PC-9 (cell line): ENCODE data around the gene C3orf70. TPM values are rescaled to one million over a fixed set of nuclear protein-coding genes. Genes with fewer than 3 reads are reported as not detected.

Source experiments
- BruUV-seq: library from RNA; stranded (reverse); fragments of 400-500 nt; replicated peaks from 2 replicates; lab custom pipeline; 2021; lab: Mats Ljungman, UMichigan
- CTCF ChIA-PET: fragments of 300-600 bp; sonication (Branson Sonifier 250); formaldehyde crosslinking; loops from one replicate; lab custom pipeline; 2022; ENCODE audit warnings: antibody characterized with exemption; lab: Charles Lee
- POLR2A ChIA-PET: fragments of 300-600 bp; sonication (Branson Sonifier 250); formaldehyde crosslinking; loops from one replicate; lab custom pipeline; 2022; ENCODE audit warnings: antibody characterized with exemption; ENCODE audit not compliant: unreplicated experiment; lab: Charles Lee
- DNase-seq, 2 experiments: peaks; one replicate each; pipeline versions ENCODE4 v3.0.0 to v3.0.0-alpha.2; 2015 to 2022; ENCODE audit warnings: mixed read lengths in 1 of 2
- H2AFZ ChIP-seq: fragments of 200-600 bp; sonication (generic); 2 replicates; pipeline ENCODE4 v1.8.1; 2017; ENCODE audit warnings: antibody characterized with exemption
- H3F3A ChIP-seq: fragments of 200-600 bp; sonication (generic); 2 replicates; pipeline ENCODE4 v1.8.1; 2017; ENCODE audit warnings: antibody characterized with exemption, mild to moderate bottlenecking, low read depth; ENCODE audit not compliant: insufficient read depth
- H3K27ac ChIP-seq: fragments of 200-600 bp; sonication (generic); 2 replicates; pipeline ENCODE4 v1.6.1; 2016; ENCODE audit warnings: mixed run types
- H3K27me3 ChIP-seq: fragments of 200-600 bp; sonication (generic); 2 replicates; pipeline ENCODE4 v1.6.1; 2016; ENCODE audit warnings: low read depth, mixed run types; ENCODE audit not compliant: insufficient read depth
- H3K36me3 ChIP-seq: fragments of 200-600 bp; sonication (generic); 2 replicates; pipeline ENCODE4 v1.6.1; 2016; ENCODE audit warnings: low read depth, mixed run types
- H3K4me1 ChIP-seq: fragments of 200-600 bp; sonication (generic); replicated peaks from 2 replicates; pipeline ENCODE4 v1.6.1; 2016; ENCODE audit warnings: mixed run types; ENCODE audit not compliant: insufficient read depth
- H3K4me2 ChIP-seq: fragments of 200-600 bp; sonication (generic); 2 replicates; pipeline ENCODE4 v1.6.1; 2017; ENCODE audit warnings: mixed run types
- H3K4me3 ChIP-seq: fragments of 200-600 bp; sonication (generic); 2 replicates; pipeline ENCODE4 v1.6.1; 2016; ENCODE audit warnings: mixed run types
- H3K79me2 ChIP-seq: fragments of 200-600 bp; sonication (generic); 2 replicates; pipeline ENCODE4 v1.6.1; 2017; ENCODE audit warnings: low read depth, mixed run types
- H3K9me2 ChIP-seq: fragments of 200-600 bp; sonication (generic); 2 replicates; pipeline ENCODE4 v1.8.1; 2017; ENCODE audit warnings: mild to moderate bottlenecking; ENCODE audit not compliant: insufficient read depth
- H3K9me3 ChIP-seq: fragments of 200-600 bp; sonication (generic); 2 replicates; pipeline ENCODE4 v1.8.1; 2016; ENCODE audit warnings: low read depth; ENCODE audit not compliant: insufficient read depth
- H4K20me1 ChIP-seq: fragments of 200-600 bp; sonication (generic); 2 replicates; pipeline ENCODE4 v1.8.1; 2017; ENCODE audit not compliant: insufficient read depth
- EZH2 ChIP-seq: fragments of 200-600 bp; sonication (generic); IDR thresholded peaks from 2 replicates; pipeline ENCODE4 v1.8.0; 2017; ENCODE audit warnings: antibody characterized with exemption, low read depth
- intact Hi-C: fragments of 100-400 bp; cut with micrococcal nuclease; formaldehyde crosslinking; loops from one replicate; pipeline ENCODE4 v1.10.0; 2022; ENCODE audit not compliant: unreplicated experiment
- total RNA-seq: library from RNA; stranded (reverse); gene quantifications from 2 replicates; pipeline ENCODE4 v1.2.3, GENCODE V29; 2021
- TF ChIP-seq, protein P1 (sequence below): fragments of 200-600 bp; sonication (generic); conservative IDR thresholded peaks from 2 replicates; pipeline ENCODE4 v1.6.1; 2017; ENCODE audit warnings: mixed run types, antibody characterized with exemption, mild to moderate bottlenecking, moderate library complexity

The C3orf70 gene
- total RNA-seq, 1 experiment from 2014 or later, result not detected

- peaks cover 71% of the 10 kb centered on the region for H3K27me3 ChIP-seq
- H2AFZ ChIP-seq, result no peak overlapping the region
- H4K20me1 ChIP-seq, result no peaks in the 10 kb centered on the region
- no TSS peak for BruUV-seq
- H3K4me3 ChIP-seq, result no peak overlapping the region
- H3K36me3 ChIP-seq, result no peaks in the 10 kb centered on the region
- POLR2A ChIA-PET, result no interaction called here
- TF ChIP-seq EZH2, result no peak
- TF ChIP-seq, protein P1, sequence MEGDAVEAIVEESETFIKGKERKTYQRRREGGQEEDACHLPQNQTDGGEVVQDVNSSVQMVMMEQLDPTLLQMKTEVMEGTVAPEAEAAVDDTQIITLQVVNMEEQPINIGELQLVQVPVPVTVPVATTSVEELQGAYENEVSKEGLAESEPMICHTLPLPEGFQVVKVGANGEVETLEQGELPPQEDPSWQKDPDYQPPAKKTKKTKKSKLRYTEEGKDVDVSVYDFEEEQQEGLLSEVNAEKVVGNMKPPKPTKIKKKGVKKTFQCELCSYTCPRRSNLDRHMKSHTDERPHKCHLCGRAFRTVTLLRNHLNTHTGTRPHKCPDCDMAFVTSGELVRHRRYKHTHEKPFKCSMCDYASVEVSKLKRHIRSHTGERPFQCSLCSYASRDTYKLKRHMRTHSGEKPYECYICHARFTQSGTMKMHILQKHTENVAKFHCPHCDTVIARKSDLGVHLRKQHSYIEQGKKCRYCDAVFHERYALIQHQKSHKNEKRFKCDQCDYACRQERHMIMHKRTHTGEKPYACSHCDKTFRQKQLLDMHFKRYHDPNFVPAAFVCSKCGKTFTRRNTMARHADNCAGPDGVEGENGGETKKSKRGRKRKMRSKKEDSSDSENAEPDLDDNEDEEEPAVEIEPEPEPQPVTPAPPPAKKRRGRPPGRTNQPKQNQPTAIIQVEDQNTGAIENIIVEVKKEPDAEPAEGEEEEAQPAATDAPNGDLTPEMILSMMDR, result no peak
- no peak overlapping the region for H3K4me2 ChIP-seq
- CTCF ChIA-PET, result interaction anchor here (0.6 kb wide), 1 partner anchor 787 kb away, joined by 3 read pairs; no protein-coding TSS in a partner anchor
- H3K79me2 ChIP-seq, result no peaks in the 10 kb centered on the region
- no peaks in the 10 kb centered on the region for H3K9me2 ChIP-seq
- no peaks in the 10 kb centered on the region for H3F3A ChIP-seq
- H3K9me3 ChIP-seq, result no peaks in the 10 kb centered on the region
- H3K27ac ChIP-seq, result no peak overlapping the region
- intact Hi-C loops, result no loop called here
- no peak for DNase-seq
- H3K4me1 ChIP-seq, result no peaks in the 10 kb centered on the region
Measured at GRCh38 chr3:185149591-185149990, 3.3 kb downstream of the C3orf70 start.

DNA sequence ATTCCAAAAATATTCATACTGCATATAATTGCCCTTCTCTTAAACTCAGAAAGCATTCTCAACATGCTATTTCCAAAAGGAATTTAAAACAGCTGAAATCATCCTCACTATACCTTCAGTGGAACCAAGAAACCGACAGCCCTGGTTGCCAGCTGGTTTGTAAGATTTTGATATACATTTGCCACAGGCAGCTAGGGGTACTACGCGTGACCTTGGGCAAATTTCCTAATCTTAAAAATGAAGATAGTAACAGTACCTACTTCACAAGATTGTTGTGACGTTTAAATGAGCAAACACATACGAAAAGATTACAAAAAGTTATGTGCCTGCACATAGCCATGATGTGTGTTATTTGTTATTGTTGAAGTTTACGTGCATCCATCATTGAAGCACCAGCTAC is 7.3 kb downstream of the C3orf70 start:
- intact Hi-C loops, result no loop called here
- BruUV-seq, result no TSS peak
- POLR2A ChIA-PET, result interaction anchor here (0.6 kb wide), 2 partner anchors 114 to 414 kb away, joined by 3 to 4 read pairs; no protein-coding TSS in a partner anchor

GRCh38 chr3:185144784-185145183 is 8.1 kb downstream of the C3orf70 start:
- DNase-seq, result no peak
- H3K79me2 ChIP-seq, result no peaks in the 10 kb centered on the region
- H2AFZ ChIP-seq, result no peak overlapping the region
- H3K9me3 ChIP-seq, result no peaks in the 10 kb centered on the region
- BruUV-seq, result no TSS peak
- no peak overlapping the region for H3K27ac ChIP-seq
- H3K9me2 ChIP-seq, result no peaks in the 10 kb centered on the region
- no peak overlapping the region for H3K4me3 ChIP-seq
- ChIA-PET CTCF (no interaction called here), POLR2A (interaction anchor here (0.6 kb wide), 1 partner anchor 415 kb away, joined by 4 read pairs; no protein-coding TSS in a partner anchor)
- no peak for TF ChIP-seq EZH2
- TF ChIP-seq, protein P1, result no peak
- H3F3A ChIP-seq, result no peaks in the 10 kb centered on the region
- no peaks in the 10 kb centered on the region for H3K36me3 ChIP-seq
- H3K4me2 ChIP-seq, result no peak overlapping the region
- H3K4me1 ChIP-seq, result no peaks in the 10 kb centered on the region
- peaks cover 50% of the 10 kb centered on the region for H3K27me3 ChIP-seq
- H4K20me1 ChIP-seq, result no peaks in the 10 kb centered on the region
- intact Hi-C loops, result no loop called here

More for the DNA sequence above, 7.3 kb downstream of the C3orf70 start:
- no peaks in the 10 kb centered on the region for H3F3A ChIP-seq
- no peak for DNase-seq
- H3K79me2 ChIP-seq, result no peaks in the 10 kb centered on the region
- TF ChIP-seq EZH2, result no peak
- TF ChIP-seq, protein P1, result no peak
- no peak overlapping the region for H2AFZ ChIP-seq
- no peak overlapping the region for H3K4me2 ChIP-seq
- H4K20me1 ChIP-seq, result no peaks in the 10 kb centered on the region
- no peaks in the 10 kb centered on the region for H3K36me3 ChIP-seq
- H3K4me3 ChIP-seq, result no peak overlapping the region
- H3K4me1 ChIP-seq, result no peaks in the 10 kb centered on the region
- H3K27ac ChIP-seq, result no peak overlapping the region
- H3K9me2 ChIP-seq, result no peaks in the 10 kb centered on the region
- no peaks in the 10 kb centered on the region for H3K9me3 ChIP-seq
- CTCF ChIA-PET, result no interaction called here
- H3K27me3 ChIP-seq, result peaks cover 57% of the 10 kb centered on the region
